HFFc6 (cell line): Measurements from ENCODE around the gene TP73. TPM values are rescaled to one million over a fixed set of nuclear protein-coding genes. Genes with fewer than 3 reads are reported as not detected.

Source experiments
- DNase-seq: peaks from one replicate; pipeline ENCODE4 v3.0.0-alpha.2; 2018
- H3K27ac Mint-ChIP-seq: 2 replicates; pipeline ENCODE4 v1.8.0; 2020; ENCODE audit warnings: mild to moderate bottlenecking, mixed read lengths
- H3K27me3 Mint-ChIP-seq: 2 replicates; pipeline ENCODE4 v1.8.0; 2021; ENCODE audit warnings: mild to moderate bottlenecking, moderate library complexity, mixed read lengths; ENCODE audit not compliant: insufficient read depth
- H3K36me3 Mint-ChIP-seq: 2 replicates; pipeline ENCODE4 v1.8.0; 2021; ENCODE audit warnings: low read depth, mixed read lengths
- H3K4me1 Mint-ChIP-seq: 2 replicates; pipeline ENCODE4 v1.8.0; 2020; ENCODE audit warnings: low read depth, mixed read lengths
- H3K4me3 Mint-ChIP-seq: 2 replicates; pipeline ENCODE4 v1.8.0; 2020; ENCODE audit warnings: mild to moderate bottlenecking, moderate library complexity, mixed read lengths
- H3K9me3 Mint-ChIP-seq: 2 replicates; pipeline ENCODE4 v1.8.0; 2020; ENCODE audit warnings: mild to moderate bottlenecking, mixed read lengths
- CTCF ChIP-seq: fragments of 200-600 bp; sonication (generic); IDR thresholded peaks from 2 replicates; pipeline ENCODE4 v1.5.0; 2021; ENCODE audit warnings: antibody characterized with exemption, mild to moderate bottlenecking
- total RNA-seq, 6 experiments: library from RNA; stranded (reverse); fragmentation: NEBNext Ultra II Directional; extraction: Animal tissue kit (Norgen Biotek cat#: 25700); gene quantifications; 2 replicates in 1 of 6; 3 replicates in 5 of 6; pipeline ENCODE4 v1.2.3, GENCODE V29; 2021

Gene TP73
- total RNA-seq, 6 experiments from 2014 or later, result not detected

GRCh38 chr1:3729594-3730542 lies 77.6 kb downstream of the TP73 start:
- no peak for DNase-seq

GRCh38 chr1:3730543-3731247 lies 78.4 kb downstream of the TP73 start:
- peaks cover 18% of the 10 kb centered on the region for H3K27me3 Mint-ChIP-seq
- no peak for TF ChIP-seq CTCF
- H3K4me1 Mint-ChIP-seq, result no peaks in the 10 kb centered on the region
- no peaks in the 10 kb centered on the region for H3K36me3 Mint-ChIP-seq
- H3K27ac Mint-ChIP-seq, result no peak overlapping the region
- no peak for DNase-seq
- H3K4me3 Mint-ChIP-seq, result no peak overlapping the region
- no peaks in the 10 kb centered on the region for H3K9me3 Mint-ChIP-seq

More at GRCh38 chr1:3729594-3730542, 77.6 kb downstream of the TP73 start:
- no peak for TF ChIP-seq CTCF
- no peaks in the 10 kb centered on the region for H3K9me3 Mint-ChIP-seq
- no peaks in the 10 kb centered on the region for H3K4me1 Mint-ChIP-seq
- no peak overlapping the region for H3K27ac Mint-ChIP-seq
- H3K36me3 Mint-ChIP-seq, result no peaks in the 10 kb centered on the region
- H3K27me3 Mint-ChIP-seq, result peaks cover 18% of the 10 kb centered on the region
- H3K4me3 Mint-ChIP-seq, result no peak overlapping the region

DNA sequence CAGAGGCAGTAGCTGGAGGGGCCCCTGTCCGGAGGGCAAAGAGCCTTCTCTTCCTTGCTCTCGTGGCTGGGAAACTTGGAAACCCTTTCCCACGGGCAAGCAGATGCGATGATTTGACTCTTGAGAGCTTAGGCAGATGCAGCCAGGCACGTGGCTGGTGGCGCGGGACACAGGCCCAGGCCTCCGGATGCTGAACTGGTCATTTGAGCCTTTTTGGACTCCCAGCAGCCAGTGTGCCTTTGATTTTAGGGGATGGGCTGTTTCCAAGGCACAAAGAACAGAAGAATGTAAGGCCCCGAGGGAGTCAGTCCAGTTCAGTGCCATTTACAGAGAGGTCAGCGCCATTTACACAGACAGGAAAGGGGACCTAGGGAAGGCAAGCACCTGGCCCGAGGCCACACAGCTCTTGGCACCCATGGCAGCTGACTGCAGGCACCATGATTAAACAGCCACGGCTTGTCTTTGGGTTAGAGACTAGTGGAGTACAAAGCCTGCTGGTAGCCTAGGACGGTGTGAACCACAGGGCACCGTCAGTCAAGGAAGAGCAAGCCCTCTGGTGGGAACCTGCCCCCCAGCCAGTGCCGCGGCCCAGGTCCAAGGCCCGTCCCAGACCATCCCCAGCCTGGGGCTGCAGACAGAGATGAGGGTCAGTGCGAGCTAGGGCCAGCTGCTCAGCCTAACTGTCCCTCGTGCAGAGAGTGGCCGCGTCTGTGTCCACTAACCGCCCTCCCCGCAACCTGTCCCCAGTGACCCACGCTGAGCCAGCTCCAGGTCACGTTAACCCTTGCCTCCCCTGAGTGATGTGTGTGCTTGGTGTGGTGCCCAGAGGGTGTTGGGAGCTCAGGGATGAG lies 79.5 kb downstream of the TP73 start:
- Mint-ChIP-seq H3K36me3 (no peaks in the 10 kb centered on the region), H3K4me3 (no peak overlapping the region), H3K9me3 (no peaks in the 10 kb centered on the region), H3K4me1 (no peaks in the 10 kb centered on the region), H3K27ac (no peak overlapping the region), H3K27me3 (peaks cover 18% of the 10 kb centered on the region)
- no peak for TF ChIP-seq CTCF
- no peak for DNase-seq

DNA sequence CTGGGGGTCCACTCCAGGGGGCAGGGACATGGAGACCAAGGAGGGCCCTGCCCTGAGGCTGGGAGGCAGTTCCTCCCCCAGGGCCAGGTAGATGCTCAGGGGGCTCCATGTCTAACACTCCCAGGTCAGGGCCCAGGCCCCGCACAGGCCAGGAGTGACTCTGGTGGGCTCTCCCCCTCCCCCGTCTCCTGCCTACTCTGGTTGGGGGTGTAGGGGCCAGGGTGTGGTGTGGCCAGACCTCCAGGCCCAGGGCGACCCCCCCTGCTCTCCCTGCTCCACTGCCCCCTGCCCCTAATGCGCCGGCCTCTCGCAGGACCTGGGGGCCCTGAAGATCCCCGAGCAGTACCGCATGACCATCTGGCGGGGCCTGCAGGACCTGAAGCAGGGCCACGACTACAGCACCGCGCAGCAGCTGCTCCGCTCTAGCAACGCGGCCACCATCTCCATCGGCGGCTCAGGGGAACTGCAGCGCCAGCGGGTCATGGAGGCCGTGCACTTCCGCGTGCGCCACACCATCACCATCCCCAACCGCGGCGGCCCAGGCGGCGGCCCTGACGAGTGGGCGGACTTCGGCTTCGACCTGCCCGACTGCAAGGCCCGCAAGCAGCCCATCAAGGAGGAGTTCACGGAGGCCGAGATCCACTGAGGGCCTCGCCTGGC lies 80.2 kb downstream of the TP73 start:
- Mint-ChIP-seq H3K4me3 (no peak overlapping the region), H3K4me1 (no peaks in the 10 kb centered on the region), H3K36me3 (no peaks in the 10 kb centered on the region), H3K27me3 (peaks cover 14% of the 10 kb centered on the region), H3K27ac (no peak overlapping the region), H3K9me3 (no peaks in the 10 kb centered on the region)
- DNase-seq, result no peak
- no peak for TF ChIP-seq CTCF
